ENCODE results near the gene SMIM21. TPM values are rescaled to one million over a fixed set of nuclear protein-coding genes. Genes with fewer than 3 reads are reported as not detected.

Gene SMIM21
- total RNA-seq, 4 donors from 2014 or later = not detected

DNA sequence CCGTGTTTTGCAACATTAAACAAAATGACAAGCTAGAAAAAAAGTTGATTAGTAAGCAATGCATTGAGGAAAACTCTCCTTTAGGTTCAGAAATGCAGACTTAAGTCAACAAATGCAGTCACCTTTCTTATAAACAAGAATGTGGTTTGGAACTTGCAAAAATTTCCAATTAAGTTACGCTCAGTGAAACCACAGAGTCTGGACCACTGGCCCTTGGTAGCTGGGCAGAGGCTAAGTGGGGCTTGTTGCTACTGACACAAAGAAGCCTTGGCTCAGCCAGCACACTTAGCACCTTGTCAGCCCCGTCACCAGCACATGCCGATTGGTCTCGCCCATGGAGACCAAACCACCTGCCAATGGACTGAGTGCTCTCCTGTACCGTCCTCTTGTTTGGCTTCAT lies 53.0 kb downstream of the SMIM21 start:
- WGBS, 2 donors = 79 to 95% methylated on average over 6 of the region's 6 CpGs
- TF ChIP-seq, protein P1, sequence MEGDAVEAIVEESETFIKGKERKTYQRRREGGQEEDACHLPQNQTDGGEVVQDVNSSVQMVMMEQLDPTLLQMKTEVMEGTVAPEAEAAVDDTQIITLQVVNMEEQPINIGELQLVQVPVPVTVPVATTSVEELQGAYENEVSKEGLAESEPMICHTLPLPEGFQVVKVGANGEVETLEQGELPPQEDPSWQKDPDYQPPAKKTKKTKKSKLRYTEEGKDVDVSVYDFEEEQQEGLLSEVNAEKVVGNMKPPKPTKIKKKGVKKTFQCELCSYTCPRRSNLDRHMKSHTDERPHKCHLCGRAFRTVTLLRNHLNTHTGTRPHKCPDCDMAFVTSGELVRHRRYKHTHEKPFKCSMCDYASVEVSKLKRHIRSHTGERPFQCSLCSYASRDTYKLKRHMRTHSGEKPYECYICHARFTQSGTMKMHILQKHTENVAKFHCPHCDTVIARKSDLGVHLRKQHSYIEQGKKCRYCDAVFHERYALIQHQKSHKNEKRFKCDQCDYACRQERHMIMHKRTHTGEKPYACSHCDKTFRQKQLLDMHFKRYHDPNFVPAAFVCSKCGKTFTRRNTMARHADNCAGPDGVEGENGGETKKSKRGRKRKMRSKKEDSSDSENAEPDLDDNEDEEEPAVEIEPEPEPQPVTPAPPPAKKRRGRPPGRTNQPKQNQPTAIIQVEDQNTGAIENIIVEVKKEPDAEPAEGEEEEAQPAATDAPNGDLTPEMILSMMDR (IDR thresholded peaks at IDR 0.05) = no peak
- no peak for TF ChIP-seq POLR2A (IDR thresholded peaks at IDR 0.05)
- intact Hi-C loops (cut with DNase I; ENCODE audit: low total_unique reads) = no loop called here
- DNase-seq (ENCODE audit: low spot score in 2 of 2) = no peak
- H3K4me3 ChIP-seq (ENCODE audit: low read depth, poor library complexity, severe bottlenecking) = no peak overlapping the region

DNA sequence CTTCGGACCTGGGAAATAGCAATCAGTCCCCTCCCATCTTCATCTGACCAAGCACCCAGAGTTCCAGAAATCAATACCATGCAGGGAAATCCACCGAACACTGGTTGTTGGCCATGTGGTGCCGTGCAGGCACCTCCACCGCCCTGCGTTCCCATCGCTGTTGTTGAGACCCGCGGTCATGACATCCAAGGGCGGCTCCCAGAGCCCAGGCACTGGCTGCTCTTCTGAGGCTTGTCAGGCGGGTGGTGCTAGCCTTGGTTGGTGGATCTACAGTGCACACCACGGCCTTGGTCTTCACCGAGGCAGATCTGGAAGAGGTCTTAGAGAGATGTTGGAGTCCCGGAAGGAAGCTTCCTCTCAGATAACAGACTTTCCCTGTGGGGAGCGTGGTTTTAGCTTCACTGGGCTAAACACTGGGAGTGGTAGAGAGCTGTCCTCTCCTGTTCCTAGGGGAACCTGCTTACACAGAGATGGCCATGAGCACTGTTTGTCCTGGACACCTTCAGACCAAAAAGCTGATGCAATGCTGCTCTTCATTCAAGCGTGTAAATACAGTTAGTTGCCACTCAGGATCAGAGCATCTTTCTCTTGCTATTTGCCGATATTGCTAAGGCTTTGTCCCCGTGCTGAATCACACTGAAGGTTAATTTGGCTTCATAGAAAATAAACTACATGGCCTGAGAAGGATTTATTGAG lies 58.3 kb downstream of the SMIM21 start:
- TF ChIP-seq, protein P1 (IDR thresholded peaks at IDR 0.05) = no peak
- TF ChIP-seq POLR2A (IDR thresholded peaks at IDR 0.05) = no peak
- DNase-seq (ENCODE audit: low spot score in 2 of 2) = no peak
- no peak overlapping the region for H3K4me3 ChIP-seq (ENCODE audit: low read depth, poor library complexity, severe bottlenecking)
- intact Hi-C loops (cut with DNase I; ENCODE audit: low total_unique reads) = no loop called here
- 90 to 94% methylated on average over 16 to 17 of the region's 17 CpGs for WGBS, 2 donors

DNA sequence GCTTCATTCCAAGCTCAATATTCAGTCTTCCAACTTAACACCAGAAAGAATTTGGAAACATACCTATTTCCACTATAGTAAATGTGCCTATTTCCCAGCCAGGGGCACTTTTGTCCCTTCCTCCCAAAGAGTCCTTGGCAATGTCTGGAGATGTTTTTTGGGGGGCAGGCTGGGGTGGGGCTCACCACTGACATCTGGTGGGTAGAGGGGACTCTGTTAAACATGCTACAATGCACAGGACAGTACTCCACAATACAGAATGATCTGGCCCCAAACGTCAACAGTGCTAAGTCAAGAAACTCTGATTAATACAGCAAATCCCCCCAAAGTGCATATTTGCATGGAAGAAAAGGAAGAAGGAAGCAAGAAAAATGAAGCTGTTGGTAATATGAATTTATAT lies 61.7 kb downstream of the SMIM21 start:
- intact Hi-C loops (cut with DNase I; ENCODE audit: low total_unique reads) = no loop called here
- H3K4me3 ChIP-seq (ENCODE audit: low read depth, poor library complexity, severe bottlenecking) = no peak overlapping the region
- DNase-seq (ENCODE audit: low spot score in 2 of 2) = no peak
- TF ChIP-seq POLR2A (IDR thresholded peaks at IDR 0.05) = no peak
- TF ChIP-seq, protein P1 (IDR thresholded peaks at IDR 0.05) = no peak
- 53 to 74% methylated on average over 1 of the region's 1 CpG for WGBS, 2 donors

DNA sequence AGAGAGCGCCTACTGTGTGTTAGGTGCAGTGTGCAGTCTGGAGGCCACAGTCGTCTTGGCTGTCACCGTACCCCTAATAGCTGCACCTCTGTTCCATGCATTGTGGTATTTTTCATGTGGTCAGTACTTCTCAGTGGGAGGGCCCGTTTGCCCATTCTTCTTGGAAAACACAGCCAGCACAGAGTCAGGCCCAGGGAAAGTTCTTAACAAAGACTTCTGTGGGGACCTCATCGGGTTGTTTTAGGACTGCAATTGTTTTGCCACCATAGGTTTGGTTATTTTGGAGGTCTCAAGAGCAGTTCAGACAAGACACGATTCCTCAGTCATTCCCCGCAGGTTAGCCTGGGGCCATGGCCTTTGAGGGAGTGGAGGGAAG lies 62.3 kb downstream of the SMIM21 start:
- WGBS, 2 donors = 86 to 89% methylated on average over 7 of the region's 7 CpGs
- TF ChIP-seq, protein P1 (IDR thresholded peaks at IDR 0.05) = no peak
- no peak for TF ChIP-seq POLR2A (IDR thresholded peaks at IDR 0.05)
- intact Hi-C loops (cut with DNase I; ENCODE audit: low total_unique reads) = no loop called here
- no peak overlapping the region for H3K4me3 ChIP-seq (ENCODE audit: low read depth, poor library complexity, severe bottlenecking)
- no peak for DNase-seq (ENCODE audit: low spot score in 2 of 2)

DNA sequence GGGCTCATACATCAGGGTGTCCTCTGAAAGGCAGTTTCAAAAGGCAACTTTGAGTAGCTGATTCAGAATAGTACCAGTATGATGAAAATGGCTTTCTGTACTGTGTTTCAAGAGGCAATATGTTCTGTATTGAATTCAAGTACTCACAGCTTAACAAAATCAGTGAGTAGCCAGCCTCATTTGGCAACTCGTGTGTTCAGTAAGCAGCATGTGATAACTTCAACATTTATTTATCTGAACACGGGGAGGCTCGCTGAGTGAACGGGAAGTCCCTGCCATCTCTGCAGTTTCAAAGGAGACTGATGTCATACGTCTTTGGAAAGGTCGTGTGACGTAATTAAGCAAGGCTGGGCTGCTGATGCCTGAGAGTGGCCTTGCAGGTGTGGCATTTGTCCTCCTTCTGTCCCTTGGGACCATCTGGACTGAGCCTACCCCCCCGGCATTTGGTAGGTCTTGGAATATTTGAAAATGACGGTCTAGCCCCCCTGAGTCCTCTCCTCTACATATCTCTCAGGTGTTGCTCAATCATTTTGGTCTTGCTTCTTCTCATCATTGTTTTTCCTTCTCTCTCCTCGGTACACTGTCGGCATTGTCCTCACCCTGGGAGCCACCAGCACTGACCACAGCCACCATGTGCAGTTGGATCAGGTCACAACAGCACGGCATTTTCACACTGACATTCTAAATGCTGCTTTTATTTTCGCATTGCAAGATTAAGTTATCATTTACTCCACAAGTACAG lies 62.8 kb downstream of the SMIM21 start:
- WGBS, 2 donors = 77 to 80% methylated on average over 13 of the region's 13 CpGs
- intact Hi-C loops (cut with DNase I; ENCODE audit: low total_unique reads) = no loop called here
- no peak overlapping the region for H3K4me3 ChIP-seq (ENCODE audit: low read depth, poor library complexity, severe bottlenecking)
- no peak for TF ChIP-seq POLR2A (IDR thresholded peaks at IDR 0.05)
- TF ChIP-seq, protein P1 (IDR thresholded peaks at IDR 0.05) = no peak
- DNase-seq (ENCODE audit: low spot score in 2 of 2) = no peak

Measured in lower leg skin (tissue), 4 donors.